Vagina (tissue), 2 donors: Measurements from ENCODE around the gene RPL7A. TPM values are rescaled to one million over a fixed set of nuclear protein-coding genes. Genes with fewer than 3 reads are reported as not detected.

ENCODE experiments used
- DNase-seq, 2 donors: peaks; one replicate each; pipeline ENCODE4 v3.0.0-alpha.2; 2017; ENCODE audit errors: extremely low spot score in 2 of 2
- H3K27ac ChIP-seq: fragments of 200-600 bp; sonication (generic); one replicate; pipeline ENCODE4 v1.5.1; 2019
- H3K27me3 ChIP-seq: fragments of 200-600 bp; sonication (generic); one replicate; pipeline ENCODE4 v1.5.1; 2019
- H3K36me3 ChIP-seq, 2 donors: fragments of 200-600 bp; sonication (generic); one replicate each; pipeline ENCODE4 v1.5.1; 2017 to 2019
- H3K4me1 ChIP-seq: fragments of 200-600 bp; sonication (generic); one replicate; pipeline ENCODE4 v1.5.1; 2019
- H3K4me3 ChIP-seq, 2 donors: fragments of 200-600 bp; sonication (generic); 1 replicate in 1 of 2; 2 replicates in 1 of 2; pipeline ENCODE4 v1.5.1; 2016 to 2019
- H3K9me3 ChIP-seq: fragments of 200-600 bp; sonication (generic); one replicate; pipeline ENCODE4 v1.5.1; 2019
- POLR2A ChIP-seq, 2 donors: fragments of 450-650 bp; IDR thresholded peaks; one replicate each; pipeline ENCODE4 v1.6.1; 2017; ENCODE audit warnings: antibody characterized with exemption in 2 of 2, mild to moderate bottlenecking in 2 of 2, moderate library complexity in 2 of 2
- POLR2AphosphoS5 ChIP-seq, 2 donors: sonication (generic); formaldehyde crosslinking; IDR thresholded peaks; one replicate each; pipeline ENCODE4 v1.9.0; 2017; ENCODE audit warnings: antibody characterized with exemption in 2 of 2, mild to moderate bottlenecking in 2 of 2, low read depth in 1 of 2; ENCODE audit not compliant: insufficient read depth in 1 of 2
- intact Hi-C: fragments of 100-400 bp; cut with DNase I; formaldehyde crosslinking; loops from one replicate; pipeline ENCODE4 v1.15.1; 2023
- total RNA-seq: library from RNA; depleted of rRNA; stranded (reverse); fragments of >200 nt; gene quantifications from one replicate; pipeline ENCODE4 v1.2.3, GENCODE V29; 2016
- TF ChIP-seq, protein P1 (sequence below), 3 experiments: fragments of 450-650 bp in 2 of 3; fragments of 200-600 bp in 1 of 3; sonication (generic) in 1 of 3; IDR thresholded peaks; one replicate each; pipeline ENCODE4 v1.5.1; 2017 to 2019; ENCODE audit warnings: antibody characterized with exemption in 3 of 3, mild to moderate bottlenecking in 2 of 3, moderate library complexity in 2 of 3

Gene RPL7A
- total RNA-seq, 1 donor from 2014 or later = 1,889 TPM

DNA sequence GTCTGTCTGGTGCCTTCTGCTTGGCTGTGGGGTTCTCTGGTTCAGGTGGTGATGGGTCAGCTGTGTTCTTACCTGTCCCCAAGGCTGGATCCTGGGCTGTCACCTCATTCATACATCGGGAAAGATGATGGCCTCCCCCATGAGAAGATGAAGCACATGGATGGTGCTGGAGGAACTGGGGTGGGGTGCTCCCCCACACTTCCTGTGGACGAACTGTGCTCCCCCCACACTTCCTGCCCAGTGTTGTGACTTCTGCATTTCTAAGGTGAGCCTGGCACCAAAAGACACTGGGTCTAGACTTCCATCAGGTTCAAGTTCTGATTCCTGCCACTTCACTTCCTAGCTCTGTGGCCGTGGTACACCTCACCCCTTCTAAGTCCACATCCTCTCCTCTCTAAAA lies 7.8 kb upstream of the RPL7A start:
- no peak overlapping the region for H3K4me3 ChIP-seq
- DNase-seq = no peak
- H3K36me3 ChIP-seq = peaks cover 0 to 56% of the 10 kb centered on the region in 2 donors
- H3K27ac ChIP-seq = no peak overlapping the region
- peaks cover 11% of the 10 kb centered on the region for H3K4me1 ChIP-seq
- TF ChIP-seq POLR2A (IDR thresholded peaks at IDR 0.05) (no peak), POLR2AphosphoS5 (IDR thresholded peaks at IDR 0.05; ENCODE audit: insufficient read depth in 1 of 2, low read depth in 1 of 2) (no peak)
- TF ChIP-seq, protein P1, sequence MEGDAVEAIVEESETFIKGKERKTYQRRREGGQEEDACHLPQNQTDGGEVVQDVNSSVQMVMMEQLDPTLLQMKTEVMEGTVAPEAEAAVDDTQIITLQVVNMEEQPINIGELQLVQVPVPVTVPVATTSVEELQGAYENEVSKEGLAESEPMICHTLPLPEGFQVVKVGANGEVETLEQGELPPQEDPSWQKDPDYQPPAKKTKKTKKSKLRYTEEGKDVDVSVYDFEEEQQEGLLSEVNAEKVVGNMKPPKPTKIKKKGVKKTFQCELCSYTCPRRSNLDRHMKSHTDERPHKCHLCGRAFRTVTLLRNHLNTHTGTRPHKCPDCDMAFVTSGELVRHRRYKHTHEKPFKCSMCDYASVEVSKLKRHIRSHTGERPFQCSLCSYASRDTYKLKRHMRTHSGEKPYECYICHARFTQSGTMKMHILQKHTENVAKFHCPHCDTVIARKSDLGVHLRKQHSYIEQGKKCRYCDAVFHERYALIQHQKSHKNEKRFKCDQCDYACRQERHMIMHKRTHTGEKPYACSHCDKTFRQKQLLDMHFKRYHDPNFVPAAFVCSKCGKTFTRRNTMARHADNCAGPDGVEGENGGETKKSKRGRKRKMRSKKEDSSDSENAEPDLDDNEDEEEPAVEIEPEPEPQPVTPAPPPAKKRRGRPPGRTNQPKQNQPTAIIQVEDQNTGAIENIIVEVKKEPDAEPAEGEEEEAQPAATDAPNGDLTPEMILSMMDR (IDR thresholded peaks at IDR 0.05) = no peak
- no peaks in the 10 kb centered on the region for H3K27me3 ChIP-seq
- no peaks in the 10 kb centered on the region for H3K9me3 ChIP-seq
- intact Hi-C loops = no loop called here

DNA sequence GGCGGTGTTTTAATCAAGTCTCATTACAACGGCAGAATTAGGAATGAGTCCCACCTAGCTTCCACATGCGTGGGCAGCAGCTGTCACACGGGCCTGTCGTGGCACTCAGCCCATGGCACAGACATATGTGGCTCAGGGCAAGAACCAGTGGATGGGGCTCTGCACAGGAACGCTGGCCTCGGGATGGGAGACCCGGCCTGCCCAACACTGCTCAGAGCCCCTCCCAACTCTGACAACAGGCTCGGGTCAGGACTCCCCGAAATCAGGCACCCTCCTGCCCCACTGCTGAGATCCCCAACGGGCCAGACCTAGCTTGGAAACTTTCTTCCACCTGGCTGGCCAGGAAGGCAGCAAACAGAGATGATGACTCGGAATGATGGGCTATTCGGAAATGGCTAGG lies 7.1 kb upstream of the RPL7A start:
- Histone ChIP-seq H3K4me3 (no peak overlapping the region), H3K9me3 (no peaks in the 10 kb centered on the region), H3K4me1 (peaks cover 11% of the 10 kb centered on the region), H3K27me3 (no peaks in the 10 kb centered on the region), H3K27ac (no peak overlapping the region), H3K36me3 (peaks cover 0 to 59% of the 10 kb centered on the region in 2 donors)
- intact Hi-C loops = no loop called here
- no peak for DNase-seq
- no peak for TF ChIP-seq POLR2AphosphoS5 (IDR thresholded peaks at IDR 0.05; ENCODE audit: insufficient read depth in 1 of 2, low read depth in 1 of 2)
- TF ChIP-seq POLR2A (IDR thresholded peaks at IDR 0.05) = no peak
- TF ChIP-seq, protein P1 (IDR thresholded peaks at IDR 0.05) = no peak

DNA sequence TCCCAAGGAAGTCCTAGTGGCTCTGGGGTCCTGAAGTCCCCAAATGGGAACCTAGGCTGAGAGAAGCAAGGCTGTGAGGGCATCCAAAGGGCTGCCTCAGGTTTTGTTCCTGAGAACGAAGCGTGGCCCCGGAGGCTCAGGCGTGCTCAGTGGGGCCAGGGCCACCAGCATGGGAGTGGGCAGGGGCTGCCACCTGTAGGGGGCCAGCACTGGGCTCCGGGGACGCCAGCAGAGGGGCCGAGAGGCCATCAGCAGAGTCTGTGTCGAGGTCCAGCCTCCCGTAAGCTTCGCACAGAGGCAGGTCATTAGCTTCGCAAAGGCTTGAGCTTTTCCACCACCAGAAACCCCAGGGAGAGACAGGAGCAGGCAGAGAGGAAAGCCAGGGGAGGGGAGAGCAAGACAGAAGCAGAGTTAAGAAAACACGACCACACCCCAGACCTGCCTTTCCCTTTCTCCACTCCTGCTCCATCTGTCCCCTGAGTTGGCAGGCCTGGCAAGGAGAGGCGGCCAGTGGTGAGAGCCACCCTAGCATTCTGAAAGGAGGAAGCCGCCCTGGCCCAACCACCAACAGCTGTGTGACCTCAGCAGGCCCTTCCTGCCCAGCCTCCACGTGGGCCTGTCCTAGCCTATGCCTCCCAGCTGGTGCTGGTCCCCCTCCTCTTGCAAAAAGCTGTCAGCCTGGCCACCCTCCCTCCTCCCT lies 6.5 kb upstream of the RPL7A start:
- Histone ChIP-seq H3K4me1 (peaks cover 14% of the 10 kb centered on the region), H3K27me3 (no peaks in the 10 kb centered on the region), H3K4me3 (no peak overlapping the region), H3K36me3 (peaks cover 0 to 59% of the 10 kb centered on the region in 2 donors), H3K9me3 (no peaks in the 10 kb centered on the region), H3K27ac (no peak overlapping the region)
- DNase-seq = no peak
- TF ChIP-seq POLR2AphosphoS5 (IDR thresholded peaks at IDR 0.05; ENCODE audit: insufficient read depth in 1 of 2, low read depth in 1 of 2) = no peak
- TF ChIP-seq, protein P1 (IDR thresholded peaks at IDR 0.05) = no peak
- no peak for TF ChIP-seq POLR2A (IDR thresholded peaks at IDR 0.05)
- intact Hi-C loops = no loop called here

DNA sequence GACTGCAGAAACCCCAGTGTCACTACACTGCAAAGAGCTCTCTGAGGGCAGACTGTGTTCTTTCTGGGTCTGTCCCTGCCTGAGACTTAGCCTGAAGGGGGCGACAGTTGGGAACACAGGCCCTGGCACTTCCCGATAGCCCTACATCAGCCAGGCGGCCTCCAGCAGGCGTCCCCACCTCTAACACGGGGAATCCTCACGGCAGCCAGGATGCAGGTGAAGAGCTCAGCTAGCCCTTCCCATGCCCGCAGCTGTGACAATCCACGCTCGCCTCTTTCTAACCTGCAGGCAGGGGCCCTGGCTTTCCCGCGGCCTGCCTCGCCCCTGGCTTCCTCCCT lies 6.0 kb upstream of the RPL7A start:
- TF ChIP-seq POLR2AphosphoS5 (IDR thresholded peaks at IDR 0.05; ENCODE audit: insufficient read depth in 1 of 2, low read depth in 1 of 2) (no peak), POLR2A (IDR thresholded peaks at IDR 0.05) (no peak)
- TF ChIP-seq, protein P1 (IDR thresholded peaks at IDR 0.05) = no peak
- H3K27me3 ChIP-seq = no peaks in the 10 kb centered on the region
- H3K4me1 ChIP-seq = peaks cover 15% of the 10 kb centered on the region
- DNase-seq = no peak
- intact Hi-C loops = no loop called here
- H3K36me3 ChIP-seq = peaks cover 0 to 59% of the 10 kb centered on the region in 2 donors
- H3K4me3 ChIP-seq = no peak overlapping the region
- H3K27ac ChIP-seq = no peak overlapping the region
- no peaks in the 10 kb centered on the region for H3K9me3 ChIP-seq

DNA sequence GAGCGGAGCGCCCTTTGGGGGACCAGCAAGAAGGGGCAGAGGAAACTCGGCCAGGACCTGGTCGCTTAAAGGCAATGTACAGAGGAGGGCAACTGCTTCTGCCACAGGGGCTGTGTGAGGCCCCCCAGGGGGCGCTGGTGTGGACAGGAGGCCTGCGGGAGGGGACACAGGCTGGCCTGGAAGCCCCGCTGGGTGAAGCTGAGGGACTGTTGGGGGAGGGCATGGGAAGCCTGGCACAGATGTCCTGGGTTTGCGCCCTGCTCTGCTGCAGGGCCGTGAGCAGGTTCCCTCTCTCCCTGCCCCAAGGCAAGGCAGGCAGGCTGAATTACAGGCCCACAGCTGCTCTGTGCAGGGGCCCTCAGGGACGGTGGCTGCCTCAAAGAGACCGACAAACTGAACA lies 5.4 kb upstream of the RPL7A start:
- Histone ChIP-seq H3K9me3 (no peaks in the 10 kb centered on the region), H3K4me1 (peaks cover 16% of the 10 kb centered on the region), H3K27me3 (no peaks in the 10 kb centered on the region), H3K4me3 (no peak overlapping the region), H3K36me3 (peaks cover 0 to 59% of the 10 kb centered on the region in 2 donors), H3K27ac (no peak overlapping the region)
- TF ChIP-seq POLR2AphosphoS5 (IDR thresholded peaks at IDR 0.05; ENCODE audit: insufficient read depth in 1 of 2, low read depth in 1 of 2) (no peak), POLR2A (IDR thresholded peaks at IDR 0.05) (no peak)
- intact Hi-C loops = no loop called here
- no peak for DNase-seq
